GM18502 (cell line): ENCODE data around the gene GRAP2.

ENCODE experiments used
- ATAC-seq: cut with Tn5 transposase; IDR thresholded peaks from one replicate; pipeline ENCODE4 v1.9.1; 2021; ENCODE audit warnings: mild to moderate bottlenecking; ENCODE audit not compliant: unreplicated experiment, poor library complexity

The GRAP2 gene

GRCh38 chr22:39959640-39960447, 59.0 kb downstream of the GRAP2 start, which contains the start of gene TMA7B:
TSS of gene TMA7B (plus strand) at chr22:39960397. CDS start at chr22:39964375, 3,978 bp downstream.
- no peak for ATAC-seq

GRCh38 chr22:39960791-39961746, 60.2 kb downstream of the GRAP2 start:
- ATAC-seq, result peak; percentile 83

- no peak for ATAC-seq
Observed at GRCh38 chr22:39962071-39962470, 61.2 kb downstream of the GRAP2 start.

GRCh38 chr22:39965748-39966147, 64.9 kb downstream of the GRAP2 start:
- no peak for ATAC-seq

GRCh38 chr22:39966470-39966869, 65.6 kb downstream of the GRAP2 start:
- ATAC-seq, result no peak

GRCh38 chr22:39967103-39967829, 66.4 kb downstream of the GRAP2 start:
- no peak for ATAC-seq

GRCh38 chr22:39967996-39968972, 67.4 kb downstream of the GRAP2 start:
- ATAC-seq, result no peak

- ATAC-seq, result no peak
Observed at GRCh38 chr22:39970742-39971141, 69.9 kb downstream of the GRAP2 start.

GRCh38 chr22:39972641-39973040, 71.8 kb downstream of the GRAP2 start:
- no peak for ATAC-seq

GRCh38 chr22:39973656-39974055, 72.8 kb downstream of the GRAP2 start:
- no peak for ATAC-seq

GRCh38 chr22:39974065-39974464, 73.2 kb downstream of the GRAP2 start:
- no peak for ATAC-seq

GRCh38 chr22:39979048-39979447, 78.2 kb downstream of the GRAP2 start:
- no peak for ATAC-seq

- ATAC-seq, result no peak
Observed at GRCh38 chr22:39979458-39979857, 78.6 kb downstream of the GRAP2 start.

GRCh38 chr22:39980596-39980995, 79.7 kb downstream of the GRAP2 start:
- no peak for ATAC-seq

- no peak for ATAC-seq
Observed at GRCh38 chr22:39983346-39983745, 82.5 kb downstream of the GRAP2 start.

- ATAC-seq, result no peak
Observed at GRCh38 chr22:39984006-39984405, 83.1 kb downstream of the GRAP2 start.

- no peak for ATAC-seq
Observed at GRCh38 chr22:39984746-39985145, 83.9 kb downstream of the GRAP2 start.

- no peak for ATAC-seq
Observed at GRCh38 chr22:39985383-39986035, 84.6 kb downstream of the GRAP2 start.
